Frontal cortex (tissue), 4 donors: ENCODE data around the gene CAB39. TPM values are rescaled to one million over a fixed set of nuclear protein-coding genes. Genes with fewer than 3 reads are reported as not detected.

Source experiments
- DNase-seq, 2 donors: peaks; one replicate each; pipeline ENCODE4 v3.0.0; 2012; ENCODE audit warnings: low spot score in 2 of 2
- FAIRE-seq: peaks from 2 replicates; lab custom pipeline; 2012; peaks lifted over from hg19 to GRCh38; lab: Jason Lieb, UNC
- total RNA-seq: library from RNA; depleted of rRNA; stranded (reverse); fragments of >200 nt; gene quantifications from one replicate; pipeline ENCODE4 v1.2.3, GENCODE V29; 2014
- donor health status: control.
- donor health status: control.
- donor health status: control.

CAB39 gene
- total RNA-seq, 1 donor from 2014 or later: 165 TPM

- FAIRE-seq: no peak
These were observed 95.1 kb downstream of the CAB39 start for GRCh38 chr2:230807729-230808128.

GRCh38 chr2:230809015-230809414, 96.4 kb downstream of the CAB39 start:
- no peak for DNase-seq
- no peak for FAIRE-seq

More at GRCh38 chr2:230807729-230808128, 95.1 kb downstream of the CAB39 start:
- DNase-seq: no peak

GRCh38 chr2:230809677-230810251, 97.1 kb downstream of the CAB39 start:
- DNase-seq (no peak), FAIRE-seq (no peak)

GRCh38 chr2:230811508-230811907, 98.9 kb downstream of the CAB39 start:
- DNase-seq (no peak), FAIRE-seq (no peak)

GRCh38 chr2:230812033-230812432, 99.4 kb downstream of the CAB39 start:
- FAIRE-seq (no peak), DNase-seq (no peak)

- FAIRE-seq (no peak), DNase-seq (no peak)
These were observed 102.0 kb downstream of the CAB39 start for GRCh38 chr2:230814616-230815015.

GRCh38 chr2:230815088-230815487, 102.4 kb downstream of the CAB39 start:
- DNase-seq (no peak), FAIRE-seq (no peak)

GRCh38 chr2:230816735-230817134, 104.1 kb downstream of the CAB39 start:
- no peak for DNase-seq
- no peak for FAIRE-seq

GRCh38 chr2:230819433-230819832, 106.8 kb downstream of the CAB39 start:
- FAIRE-seq (no peak), DNase-seq (no peak)

GRCh38 chr2:230821261-230821990, 108.8 kb downstream of the CAB39 start:
- FAIRE-seq: no peak
- DNase-seq: no peak

- FAIRE-seq (no peak), DNase-seq (no peak)
These were observed 109.4 kb downstream of the CAB39 start for GRCh38 chr2:230821991-230822520.

- no peak for FAIRE-seq
- DNase-seq: no peak
These were observed 110.8 kb downstream of the CAB39 start for GRCh38 chr2:230823264-230823964.

- FAIRE-seq (no peak), DNase-seq (peak; percentile 55 to 73)
These were observed 111.8 kb downstream of the CAB39 start for GRCh38 chr2:230824406-230824978.

GRCh38 chr2:230825354-230825753, 112.7 kb downstream of the CAB39 start:
- DNase-seq: no peak
- no peak for FAIRE-seq

- no peak for DNase-seq
- no peak for FAIRE-seq
These were observed 115.2 kb downstream of the CAB39 start for GRCh38 chr2:230827774-230828271.

- FAIRE-seq (no peak), DNase-seq (no peak)
These were observed 115.8 kb downstream of the CAB39 start for GRCh38 chr2:230828272-230828961.

- DNase-seq (no peak), FAIRE-seq (no peak)
These were observed 116.7 kb downstream of the CAB39 start for GRCh38 chr2:230829293-230829692.

- FAIRE-seq (no peak), DNase-seq (no peak)
These were observed 117.3 kb downstream of the CAB39 start for GRCh38 chr2:230829959-230830358.

GRCh38 chr2:230830428-230830827, 117.8 kb downstream of the CAB39 start:
- DNase-seq: no peak
- no peak for FAIRE-seq

- FAIRE-seq: no peak
These were observed 127.7 kb downstream of the CAB39 start for GRCh38 chr2:230840301-230840700.

More at GRCh38 chr2:230840301-230840700, 127.7 kb downstream of the CAB39 start:
- no peak for DNase-seq
